GM20000 (cell line): ENCODE measurements around the gene CACNA2D4.

ENCODE experiments used
- DNase-seq: peaks from one replicate; pipeline ENCODE4 v3.0.0; 2012; ENCODE audit warnings: low spot score
- TF ChIP-seq, protein P1 (sequence below): IDR thresholded peaks from 2 replicates; pipeline ENCODE4 v1.5.1; 2012; ENCODE audit warnings: mild to moderate bottlenecking, control low read depth; ENCODE audit errors: extremely low read depth, missing control alignments

The CACNA2D4 gene

DNA sequence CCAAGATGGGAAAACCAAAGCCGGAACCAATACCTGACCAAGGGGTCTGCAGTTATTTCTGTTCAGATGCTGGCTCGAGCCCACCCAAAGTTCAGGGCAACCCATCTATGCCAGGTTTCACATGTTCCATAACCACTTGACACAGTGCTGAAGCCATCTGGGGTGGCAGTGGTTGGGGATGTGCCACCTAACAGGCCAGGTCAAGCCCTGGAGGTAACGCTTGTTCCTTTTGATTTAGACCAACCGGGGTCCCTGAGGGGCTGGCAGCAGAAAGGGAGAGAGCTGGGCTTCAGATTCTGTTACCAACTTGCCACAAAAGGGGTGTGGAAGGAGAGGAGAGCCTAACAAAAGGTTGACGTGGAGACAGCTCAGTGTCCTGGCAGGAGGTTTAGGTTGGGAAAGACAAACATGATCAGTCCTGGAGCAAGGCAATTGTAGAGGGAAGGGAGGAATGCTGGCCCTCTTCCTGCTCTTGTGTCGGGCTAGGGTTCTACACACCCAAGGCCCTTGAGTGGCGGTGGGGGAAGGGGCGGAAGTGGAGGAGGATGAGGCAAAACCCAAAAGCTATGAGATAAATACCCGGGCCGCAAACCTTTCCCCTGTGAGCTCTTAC is 31.9 kb downstream of the CACNA2D4 start:
- TF ChIP-seq, protein P1, sequence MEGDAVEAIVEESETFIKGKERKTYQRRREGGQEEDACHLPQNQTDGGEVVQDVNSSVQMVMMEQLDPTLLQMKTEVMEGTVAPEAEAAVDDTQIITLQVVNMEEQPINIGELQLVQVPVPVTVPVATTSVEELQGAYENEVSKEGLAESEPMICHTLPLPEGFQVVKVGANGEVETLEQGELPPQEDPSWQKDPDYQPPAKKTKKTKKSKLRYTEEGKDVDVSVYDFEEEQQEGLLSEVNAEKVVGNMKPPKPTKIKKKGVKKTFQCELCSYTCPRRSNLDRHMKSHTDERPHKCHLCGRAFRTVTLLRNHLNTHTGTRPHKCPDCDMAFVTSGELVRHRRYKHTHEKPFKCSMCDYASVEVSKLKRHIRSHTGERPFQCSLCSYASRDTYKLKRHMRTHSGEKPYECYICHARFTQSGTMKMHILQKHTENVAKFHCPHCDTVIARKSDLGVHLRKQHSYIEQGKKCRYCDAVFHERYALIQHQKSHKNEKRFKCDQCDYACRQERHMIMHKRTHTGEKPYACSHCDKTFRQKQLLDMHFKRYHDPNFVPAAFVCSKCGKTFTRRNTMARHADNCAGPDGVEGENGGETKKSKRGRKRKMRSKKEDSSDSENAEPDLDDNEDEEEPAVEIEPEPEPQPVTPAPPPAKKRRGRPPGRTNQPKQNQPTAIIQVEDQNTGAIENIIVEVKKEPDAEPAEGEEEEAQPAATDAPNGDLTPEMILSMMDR = no peak
- DNase-seq = no peak

DNA sequence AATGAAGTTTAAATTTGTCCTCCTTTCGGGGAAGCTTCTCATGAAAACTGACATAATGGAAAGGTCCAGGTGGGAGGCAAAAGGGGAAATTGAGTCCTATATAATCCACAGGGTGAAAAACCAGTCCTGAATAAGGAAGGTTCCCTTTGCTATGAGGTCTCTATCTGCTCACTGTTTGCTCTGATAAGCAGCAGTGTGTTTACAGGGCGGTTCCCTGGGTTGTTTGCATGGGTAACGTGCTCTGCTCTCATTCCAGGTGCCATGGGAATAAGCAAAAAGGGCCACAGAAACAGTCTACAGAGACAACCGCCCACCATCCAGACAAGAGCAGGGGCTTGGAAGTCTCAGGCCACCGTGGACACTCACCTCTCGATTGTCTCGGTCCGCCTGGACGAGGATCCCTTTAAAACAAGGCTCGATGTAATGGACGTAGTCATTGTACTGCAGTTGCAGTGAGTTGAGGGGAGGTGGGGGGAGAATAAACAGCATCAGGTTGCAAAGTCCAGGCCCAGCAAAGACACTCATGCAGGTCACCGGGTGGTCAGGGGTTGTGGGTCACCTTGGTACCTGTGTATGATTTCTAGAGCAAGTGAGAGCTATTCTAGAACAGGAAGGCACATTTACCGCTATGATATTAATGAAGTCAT is 32.7 kb downstream of the CACNA2D4 start:
- no peak for DNase-seq
- TF ChIP-seq, protein P1 = no peak

DNA sequence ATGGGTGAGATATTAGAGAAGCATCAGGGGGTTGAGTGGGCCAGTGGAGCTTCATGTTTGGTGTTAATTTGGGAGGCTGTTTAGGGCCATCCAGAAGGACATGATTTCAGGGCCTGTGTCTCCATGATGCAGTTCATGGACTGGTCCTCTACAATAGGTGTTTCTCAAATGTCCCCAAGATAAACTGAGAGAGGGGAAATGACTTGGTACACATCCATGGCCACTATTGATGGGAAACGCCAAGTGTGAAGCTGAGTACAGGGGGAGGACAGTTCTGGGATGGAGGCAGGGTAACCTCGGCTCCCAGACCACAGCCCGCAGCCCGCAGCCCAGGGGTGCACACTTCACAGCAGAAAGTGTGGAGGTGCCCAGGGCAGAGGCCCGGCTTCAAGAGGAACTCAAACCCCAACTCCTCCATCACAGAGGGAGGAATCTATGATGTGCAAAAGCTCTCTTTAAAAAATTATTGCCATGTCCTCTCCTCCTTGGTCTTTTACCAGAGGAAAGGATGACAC is 33.3 kb downstream of the CACNA2D4 start:
- DNase-seq = no peak
- TF ChIP-seq, protein P1 = no peak

DNA sequence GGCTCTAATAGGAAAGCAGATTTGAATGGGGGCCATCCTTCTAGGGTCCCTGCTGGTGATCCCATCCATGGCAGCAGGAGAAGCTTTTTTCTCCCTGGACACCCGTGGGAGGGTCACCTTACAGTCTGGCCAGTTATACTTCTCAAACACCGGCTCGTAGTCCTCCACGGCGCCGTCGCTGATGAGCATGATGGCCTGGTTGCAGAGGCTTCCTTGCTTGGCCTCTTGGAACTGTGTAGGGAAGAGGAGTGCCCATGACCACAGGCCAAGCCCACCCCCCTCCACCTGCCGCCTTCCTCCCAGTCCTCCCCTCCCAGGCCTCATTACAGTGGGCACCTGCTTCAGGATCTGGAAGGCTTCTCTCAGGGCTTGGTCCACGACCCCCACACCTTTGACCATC is 33.8 kb downstream of the CACNA2D4 start:
- TF ChIP-seq, protein P1 = no peak
- no peak for DNase-seq

DNA sequence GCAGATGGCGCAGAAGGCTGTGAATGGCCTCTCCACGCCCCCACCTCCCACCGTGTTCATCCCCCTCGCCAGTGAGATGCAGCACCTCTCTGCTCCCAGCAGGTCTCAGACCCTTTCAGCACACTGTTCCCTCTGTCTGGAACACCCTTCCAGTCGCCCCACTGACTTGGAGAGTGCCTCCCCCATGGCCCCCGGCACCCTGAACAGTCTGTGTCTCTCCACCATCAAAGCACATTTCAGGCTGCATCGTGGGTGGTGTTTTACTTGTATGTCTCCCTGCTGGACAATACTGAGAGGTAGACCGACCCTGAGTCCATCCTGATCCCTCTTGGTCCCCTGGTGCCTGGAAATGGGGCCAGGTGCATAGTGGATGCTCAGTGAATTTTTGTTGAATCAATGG is 34.9 kb downstream of the CACNA2D4 start:
- TF ChIP-seq, protein P1 = no peak
- DNase-seq = no peak

DNA sequence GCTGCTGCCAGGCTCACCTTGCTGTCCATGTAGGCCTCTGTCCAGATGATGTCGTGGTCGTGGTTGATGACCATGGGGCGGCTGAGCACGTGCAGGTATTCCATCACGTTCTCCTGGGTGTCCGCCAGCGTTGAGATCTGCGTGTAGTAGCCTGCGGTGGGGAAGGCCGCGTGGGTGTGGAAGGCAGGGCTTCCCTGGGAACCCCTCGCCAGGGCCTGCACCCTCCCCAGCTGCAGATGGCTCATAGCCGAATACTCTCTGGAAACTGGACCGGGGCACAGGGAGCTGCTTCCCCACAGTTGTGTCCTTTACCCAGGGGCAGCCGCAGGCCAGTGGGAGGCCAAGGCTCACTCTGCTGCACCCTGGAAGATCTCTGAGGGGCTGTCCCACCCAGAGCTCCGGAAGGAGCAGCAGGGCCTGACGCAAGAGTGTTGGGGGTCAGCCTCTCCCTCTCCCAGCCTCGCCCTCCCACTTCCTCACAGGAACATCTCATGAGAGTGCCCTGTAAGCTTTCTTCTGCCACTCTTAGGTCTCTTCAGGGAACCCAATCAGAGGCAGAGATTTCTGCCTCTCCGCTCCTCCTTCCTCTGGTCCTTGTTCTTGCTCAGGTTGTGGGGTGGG is 35.5 kb downstream of the CACNA2D4 start:
- no peak for DNase-seq
- TF ChIP-seq, protein P1 = no peak

- TF ChIP-seq, protein P1 = no peak
- DNase-seq = no peak
Observed at GRCh38 chr12:1882405-1882804, 36.0 kb downstream of the CACNA2D4 start.
